IMR-90 (cell line): ENCODE measurements around the gene C1orf116. TPM values are rescaled to one million over a fixed set of nuclear protein-coding genes. Genes with fewer than 3 reads are reported as not detected.
A peak's percentile ranks its signal among the peaks of the same experiment; 100 is the strongest.

Source experiments
- ATAC-seq: fragments of 200-7000 bp; cut with Tn5 transposase; 2 replicates; pipeline ENCODE4 v1.9.1; 2020; ENCODE audit warnings: low read depth, mild to moderate bottlenecking, moderate library complexity
- BruUV-seq: library from RNA; stranded (reverse); fragments of 400-500 nt; replicated peaks from 2 replicates; lab custom pipeline; 2021; lab: Mats Ljungman, UMichigan
- CTCF ChIA-PET: fragments of 300-600 bp; formaldehyde crosslinking; extraction: SDS; loops from one replicate; lab custom pipeline; 2021; ENCODE audit warnings: antibody characterized with exemption; lab: Yijun Ruan, JAX
- POLR2A ChIA-PET: fragments of 300-600 bp; sonication (Branson Sonifier 250); formaldehyde crosslinking; loops from one replicate; lab custom pipeline; 2022; ENCODE audit warnings: antibody characterized with exemption; ENCODE audit not compliant: unreplicated experiment; lab: Charles Lee
- DNase-seq: peaks from one replicate; pipeline ENCODE4 v3.0.0; 2013
- H2AFZ ChIP-seq: replicated peaks from 2 replicates; pipeline ENCODE3; 2013; ENCODE audit warnings: low read length, mild to moderate bottlenecking; ENCODE audit not compliant: poor library complexity
- H2AK5ac ChIP-seq: 2 replicates; pipeline ENCODE4 v1.6.1; 2013; ENCODE audit warnings: low read depth, low read length, inconsistent platforms
- H2AK9ac ChIP-seq: replicated peaks from 2 replicates; pipeline ENCODE3; 2013; ENCODE audit warnings: mild to moderate bottlenecking, low read depth, low read length, moderate library complexity; ENCODE audit not compliant: poor library complexity
- H2BK120ac ChIP-seq: 2 replicates; pipeline ENCODE4 v1.6.1; 2013; ENCODE audit warnings: low read depth, low read length, inconsistent platforms
- H2BK15ac ChIP-seq: 3 replicates; pipeline ENCODE4 v1.6.1; 2013; ENCODE audit warnings: low read depth, low read length, inconsistent platforms
- H2BK20ac ChIP-seq: 2 replicates; pipeline ENCODE4 v1.6.1; 2013; ENCODE audit warnings: low read depth, mild to moderate bottlenecking, inconsistent platforms, low read length, moderate library complexity
- H2BK5ac ChIP-seq: 2 replicates; pipeline ENCODE4 v1.6.1; 2013; ENCODE audit warnings: mild to moderate bottlenecking, low read depth, low read length, inconsistent platforms; ENCODE audit not compliant: poor library complexity, severe bottlenecking
- H3K14ac ChIP-seq: replicated peaks from 2 replicates; pipeline ENCODE4 v1.6.1; 2013; ENCODE audit warnings: low read depth, low read length, inconsistent platforms
- H3K18ac ChIP-seq: 2 replicates; pipeline ENCODE4 v1.6.1; 2013; ENCODE audit warnings: low read depth, low read length, control low read depth
- H3K23ac ChIP-seq: 2 replicates; pipeline ENCODE4 v1.6.1; 2013; ENCODE audit warnings: low read depth, low read length, inconsistent platforms
- H3K27ac ChIP-seq: 2 replicates; pipeline ENCODE4 v1.5.1; 2013; ENCODE audit warnings: mild to moderate bottlenecking, control low read depth, low read length; ENCODE audit not compliant: insufficient read depth
- H3K27me3 ChIP-seq: 2 replicates; pipeline ENCODE4 v1.6.1; 2013; ENCODE audit warnings: low read length; ENCODE audit not compliant: control insufficient read depth, insufficient read depth
- H3K36me3 ChIP-seq: 2 replicates; pipeline ENCODE4 v1.6.1; 2013; ENCODE audit warnings: low read length, mixed read lengths; ENCODE audit not compliant: control insufficient read depth, insufficient read depth
- H3K4ac ChIP-seq: 2 replicates; pipeline ENCODE4 v1.6.1; 2013; ENCODE audit warnings: low read depth, low read length, inconsistent platforms
- H3K4me1 ChIP-seq: 2 replicates; pipeline ENCODE4 v1.6.1; 2013; ENCODE audit warnings: low read length, mixed read lengths; ENCODE audit not compliant: control insufficient read depth, insufficient read depth
- H3K4me2 ChIP-seq: 2 replicates; pipeline ENCODE4 v1.6.1; 2013; ENCODE audit warnings: low read depth, mild to moderate bottlenecking, control low read depth, low read length, moderate library complexity
- H3K4me3 ChIP-seq: 2 replicates; pipeline ENCODE4 v1.5.1; 2013; ENCODE audit warnings: low read depth, mild to moderate bottlenecking, control low read depth, low read length, moderate library complexity; ENCODE audit not compliant: insufficient read depth
- H3K56ac ChIP-seq: 2 replicates; pipeline ENCODE4 v1.6.1; 2013; ENCODE audit warnings: low read length, inconsistent platforms; ENCODE audit not compliant: insufficient read depth; ENCODE audit errors: extremely low read depth
- H3K79me1 ChIP-seq, 2 experiments: 2 replicates each; pipeline ENCODE4 v1.6.1; 2013; ENCODE audit warnings: low read length in 2 of 2, inconsistent platforms in 1 of 2, low read depth in 1 of 2
- H3K9ac ChIP-seq: 2 replicates; pipeline ENCODE4 v1.6.1; 2013; ENCODE audit warnings: low read depth, low read length, control low read depth
- H3K9me1 ChIP-seq: 2 replicates; pipeline ENCODE4 v1.6.1; 2013; ENCODE audit warnings: low read length, inconsistent platforms; ENCODE audit not compliant: insufficient read depth
- H3K9me3 ChIP-seq: 2 replicates; pipeline ENCODE4 v1.6.1; 2013; ENCODE audit warnings: low read length; ENCODE audit not compliant: control insufficient read depth, insufficient read depth
- H4K20me1 ChIP-seq: 2 replicates; pipeline ENCODE4 v1.6.1; 2013; ENCODE audit warnings: low read length, inconsistent platforms; ENCODE audit not compliant: insufficient read depth
- H4K5ac ChIP-seq: 2 replicates; pipeline ENCODE4 v1.6.1; 2013; ENCODE audit warnings: mild to moderate bottlenecking, low read depth, low read length, control low read depth
- H4K8ac ChIP-seq, 2 experiments: 2 replicates each; pipeline ENCODE4 v1.6.1; 2013; ENCODE audit warnings: low read depth in 2 of 2, low read length in 2 of 2, control low read depth in 1 of 2, inconsistent platforms in 1 of 2
- H4K91ac ChIP-seq: 2 replicates; pipeline ENCODE4 v1.6.1; 2013; ENCODE audit warnings: low read depth, low read length, inconsistent platforms; ENCODE audit not compliant: insufficient read depth
- CTCF ChIP-seq: conservative IDR thresholded peaks from 2 replicates; pipeline ENCODE4 v1.5.1; 2012; ENCODE audit warnings: mild to moderate bottlenecking, low read depth, low read length, improper control_type of control experiment
- POLR2A ChIP-seq: IDR thresholded peaks from 2 replicates; pipeline ENCODE4 v1.6.1; 2012; ENCODE audit warnings: mild to moderate bottlenecking, low read depth, low read length
- RCOR1 ChIP-seq: IDR thresholded peaks from 2 replicates; pipeline ENCODE4 v1.6.1; 2012; ENCODE audit warnings: mild to moderate bottlenecking, low read length, improper control_type of control experiment; ENCODE audit not compliant: insufficient replicate concordance
- RFX5 ChIP-seq: IDR thresholded peaks from 2 replicates; pipeline ENCODE4 v1.8.0; 2012; ENCODE audit warnings: low read depth, mild to moderate bottlenecking, low read length, moderate library complexity
- WGBS, 2 experiments: methylation state at CpG; one replicate each; pipeline versions ENCODE4 v1.1.5 to v1.1.7; 2013; ENCODE audit warnings: missing lambda C conversion rate in 2 of 2; ENCODE audit not compliant: insufficient read length in 1 of 2; ENCODE audit errors: extremely low coverage in 2 of 2; 5-methylcytosine and 5-hydroxymethylcytosine counted together
- dilution Hi-C: fragments of 300-500 bp; cut with HindIII; formaldehyde crosslinking; loops from one replicate; pipeline ENCODE4 v1.14.3; 2018; ENCODE audit warnings: low sequenced_read_pairs; ENCODE audit not compliant: unreplicated experiment
- in situ Hi-C: fragments of 300-500 bp; cut with MboI; formaldehyde crosslinking; loops from 3 replicates; pipeline ENCODE4 v1.14.3; 2019; ENCODE audit warnings: low sequenced_read_pairs, inconsistent platforms, mixed read lengths
- intact Hi-C: fragments of 100-400 bp; cut with micrococcal nuclease; formaldehyde crosslinking; loops from 2 replicates; pipeline ENCODE4 v1.10.0; 2022
- polyA plus RNA-seq, 3 experiments: library from polyadenylated mRNA; depleted of rRNA; stranded (reverse); fragments of >200 nt; gene quantifications; 2 replicates each; pipeline ENCODE4 v1.2.3, GENCODE V29; 2012; ENCODE audit warnings: low replicate concordance in 1 of 3
- total RNA-seq: library from RNA; depleted of rRNA; stranded (reverse); fragments of >200 nt; gene quantifications from 2 replicates; pipeline ENCODE4 v1.2.3, GENCODE V29; 2012

Gene C1orf116
- total and polyA plus RNA-seq, 2 of the 4 experiments (the other 2 are of a cell fraction), result under 0.01 to 0.03 TPM

DNA sequence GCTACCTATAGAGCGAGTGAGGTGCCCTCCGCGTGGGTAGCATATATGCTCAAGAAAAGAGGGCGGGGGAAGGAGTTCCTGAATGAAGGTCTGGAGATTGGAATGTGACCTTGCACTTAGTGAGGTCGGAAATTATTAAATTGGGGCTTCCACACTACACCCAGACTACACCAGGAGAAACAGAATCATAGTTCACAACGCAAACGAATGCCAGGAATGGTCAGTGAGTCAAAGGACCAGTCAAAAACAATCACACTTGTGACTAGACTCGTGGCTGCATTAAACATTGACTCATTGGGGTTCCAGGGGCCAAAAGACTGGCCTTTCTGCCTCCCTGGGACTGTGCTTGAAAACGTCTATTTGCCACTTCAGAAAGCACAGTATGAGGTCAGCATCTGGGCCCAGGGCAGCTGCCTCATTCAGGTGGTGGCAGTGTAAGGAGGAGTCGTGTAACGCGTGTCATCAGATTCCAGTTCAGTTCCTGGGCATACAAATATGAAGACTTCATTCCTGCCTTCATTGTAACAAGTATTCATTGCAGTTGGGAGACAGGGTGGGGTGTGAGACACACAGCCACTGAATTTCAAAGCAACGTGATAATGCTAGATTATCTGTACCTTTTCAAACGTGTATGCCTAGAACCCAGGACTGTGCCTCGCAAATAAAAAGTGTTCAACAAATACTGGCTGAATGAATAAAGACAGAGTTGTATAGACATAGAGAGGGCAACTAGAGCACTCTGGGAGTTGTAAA, 18.8 kb upstream of the C1orf116 start, which contains the start of gene YOD1:
Gene YOD1 (minus strand): TSS at position 18 of the 753 bp plus-strand sequence. CDS start 178 bp downstream, outside the sequence.
- Histone ChIP-seq H3K79me1 (peaks cover 9 to 26% of the 10 kb centered on the region in 2 experiments), H3K36me3 (peaks cover 7% of the 10 kb centered on the region), H3K4me3 (peak within 1 kb of the TSS; percentile 97), H2BK120ac (peak within 1 kb of the TSS; percentile 89), H4K91ac (peak within 1 kb of the TSS; percentile 78), H3K4me1 (peaks cover 4% of the 10 kb centered on the region; the same call in 1 of the 2 replicates), H2BK5ac (peak within 1 kb of the TSS; percentile 82), H3K4ac (peak within 1 kb of the TSS; percentile 89), H3K4me2 (peak within 1 kb of the TSS; percentile 95), H3K56ac (peak within 1 kb of the TSS; percentile 79), H3K9me1 (peaks cover 7% of the 10 kb centered on the region), H4K20me1 (peaks cover 10% of the 10 kb centered on the region; the same call in 1 of the 2 replicates), H3K23ac (peak within 1 kb of the TSS; percentile 86), H3K9me3 (no peaks in the 10 kb centered on the region), H3K27ac (peak within 1 kb of the TSS; percentile 78), H3K9ac (peak within 1 kb of the TSS; percentile 91), H4K5ac (peak within 1 kb of the TSS; percentile 99), H3K18ac (peak within 1 kb of the TSS; percentile 85), H2AK5ac (peak within 1 kb of the TSS; percentile 51), H2AFZ (peak within 1 kb of the TSS; percentile 98), H3K27me3 (peaks cover 7% of the 10 kb centered on the region), H2AK9ac (peak within 1 kb of the TSS; percentile 76), H3K14ac (peak within 1 kb of the TSS; percentile 90), H2BK20ac (peak within 1 kb of the TSS; percentile 49; the same call in 1 of the 2 replicates), H4K8ac (peak within 1 kb of the TSS; percentile 85 to 95), H2BK15ac (peak within 1 kb of the TSS; percentile 90; the same call in 2 of the 3 replicates)
- TF ChIP-seq RCOR1 (no peak), POLR2A (no peak; the same call in 1 of the 2 replicates), RFX5 (no peak), CTCF (no peak)
- CTCF ChIA-PET, result interaction anchor here (0.5 kb wide), 1 partner anchor 739 kb away, joined by 6 read pairs; no protein-coding TSS in a partner anchor
- dilution Hi-C loops (no loop called here), intact Hi-C loops (loop anchor here (2.0 kb wide), 1 partner anchor 25 kb away; no protein-coding TSS in a partner anchor), in situ Hi-C loops (no loop called here)
- POLR2A ChIA-PET, result no interaction called here
- peak; percentile 4 for ATAC-seq
- BruUV-seq, result no TSS peak
- DNase-seq, result peak; percentile 73
- WGBS, 2 experiments, result 43% methylated on average over 6 of the region's 15 CpGs; no CpG with 5 or more reads in 1 of the 2 experiments
